CD4-positive, alpha-beta T cell treated with Interleukin-21 for 1 hour (primary cell): ENCODE results near the gene PDGFC.
"Not testable (repeated sequence)": the region's sequence is repeated elsewhere in the genome, so short reads cannot be mapped to it uniquely, and the experiment has no call there.

Source experiments
- DNase-seq: peaks from one replicate; pipeline ENCODE4 v3.0.0-alpha.2; 2020

Gene PDGFC

DNA sequence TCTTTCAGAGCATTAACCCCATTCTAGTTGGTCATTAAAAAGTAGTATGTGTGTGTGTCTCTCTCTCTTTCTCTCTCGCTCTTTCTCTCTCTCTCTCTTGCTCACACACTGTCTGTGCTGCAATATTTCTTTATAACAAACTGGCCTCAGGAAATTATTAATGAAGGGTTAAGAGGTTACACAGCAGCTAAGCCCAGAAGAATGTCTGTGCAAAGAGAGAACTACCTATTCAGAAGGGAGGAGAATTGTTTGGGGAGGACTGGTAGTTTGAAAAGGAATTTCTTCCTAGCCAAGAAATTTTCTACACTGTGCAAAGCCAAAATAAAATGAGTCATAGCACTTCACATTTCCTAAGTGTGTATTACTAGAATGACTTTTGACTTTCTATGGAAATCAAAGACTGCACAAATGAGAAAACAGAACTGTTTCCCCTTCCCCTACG, 22.2 kb downstream of the PDGFC start:
- no peak for DNase-seq

GRCh38 chr4:156948738-156949137, 22.9 kb downstream of the PDGFC start:
- DNase-seq, result no peak

DNA sequence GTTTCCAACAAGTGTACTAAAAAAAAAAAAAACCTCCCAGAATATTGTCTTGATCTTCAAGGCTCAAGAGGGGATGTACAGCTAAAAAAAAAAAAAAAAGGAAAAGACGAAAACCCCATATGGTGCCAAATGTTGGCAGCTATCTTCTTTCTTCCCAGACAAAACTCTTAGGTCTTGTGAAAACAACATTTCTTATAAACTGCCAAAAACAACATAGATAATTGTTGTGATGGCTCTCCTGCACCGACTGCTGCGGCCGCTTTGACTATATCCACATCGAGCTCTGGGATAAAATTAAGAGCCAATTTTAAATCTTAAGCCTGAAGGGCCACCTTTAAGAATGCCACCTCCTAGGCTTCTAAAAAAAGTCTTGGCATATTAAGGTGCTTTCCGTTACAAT, 23.5 kb downstream of the PDGFC start:
- DNase-seq, result no peak

GRCh38 chr4:156946516-156947424, 24.8 kb downstream of the PDGFC start:
- DNase-seq, result no peak

DNA sequence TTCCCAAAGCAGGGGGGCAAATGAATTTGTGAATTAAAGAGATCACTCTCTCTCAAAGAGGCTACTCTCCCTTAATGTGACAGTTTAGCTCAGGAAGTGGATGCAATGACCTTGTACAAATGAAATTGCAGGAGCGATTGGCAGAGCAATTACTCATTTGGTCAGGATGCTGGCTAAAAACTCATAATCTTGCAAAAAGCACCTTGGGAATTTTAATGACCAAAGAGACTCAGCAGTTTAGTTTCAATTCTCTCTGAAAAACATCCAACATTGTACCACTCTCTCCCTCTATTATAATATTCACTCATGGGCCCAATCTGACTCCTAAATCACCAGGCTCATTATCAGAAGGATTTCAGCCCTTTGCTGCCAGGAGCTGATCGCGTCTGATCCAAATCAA, 26.1 kb downstream of the PDGFC start:
- DNase-seq, result no peak

DNA sequence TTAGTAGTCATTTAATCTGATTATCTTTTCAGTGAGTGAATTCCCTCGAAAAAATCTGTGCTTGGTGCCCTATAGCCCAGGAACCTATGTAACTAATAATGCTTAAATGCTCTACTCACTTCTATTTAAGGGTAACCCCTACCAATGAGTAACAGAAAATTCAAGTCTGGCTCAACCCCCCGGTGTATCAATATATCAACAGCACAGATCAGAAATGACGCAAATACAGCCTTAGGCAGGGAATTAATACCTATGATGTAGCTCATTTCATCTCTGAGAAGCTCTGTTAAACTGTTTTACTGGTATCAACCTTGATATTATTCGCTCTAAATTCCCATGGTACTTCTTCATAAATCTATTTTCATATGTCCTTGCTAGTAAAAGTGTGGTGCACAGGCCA, 28.6 kb downstream of the PDGFC start:
- no peak for DNase-seq

DNA sequence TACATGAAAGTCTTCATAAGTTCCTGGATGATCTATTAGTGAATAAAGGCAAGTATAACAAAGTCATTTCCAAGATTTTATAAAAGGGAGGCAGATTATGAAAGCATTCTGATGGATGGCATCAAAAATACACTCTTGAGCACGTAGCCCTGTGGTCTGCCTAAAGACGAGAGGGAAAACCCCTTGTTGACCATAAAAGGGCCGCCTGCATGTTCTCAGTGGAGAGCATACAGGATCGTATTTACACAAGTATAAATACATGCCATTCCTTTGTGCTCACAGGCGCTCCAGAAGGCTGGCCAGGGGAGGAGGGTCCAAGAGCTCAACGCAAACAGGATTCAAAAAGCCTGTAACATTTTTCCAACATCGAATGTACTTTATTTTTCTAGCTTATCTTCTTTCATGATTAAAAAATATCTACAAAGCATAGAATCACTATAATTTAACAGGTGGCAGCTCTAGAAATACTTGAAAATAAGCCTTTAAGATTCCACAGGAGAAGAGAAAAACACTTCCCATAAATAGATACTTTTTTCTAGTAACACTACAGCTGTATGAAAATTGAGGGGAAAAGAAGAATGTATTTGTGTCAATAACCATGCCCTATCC, 29.6 kb downstream of the PDGFC start:
- no peak for DNase-seq

DNA sequence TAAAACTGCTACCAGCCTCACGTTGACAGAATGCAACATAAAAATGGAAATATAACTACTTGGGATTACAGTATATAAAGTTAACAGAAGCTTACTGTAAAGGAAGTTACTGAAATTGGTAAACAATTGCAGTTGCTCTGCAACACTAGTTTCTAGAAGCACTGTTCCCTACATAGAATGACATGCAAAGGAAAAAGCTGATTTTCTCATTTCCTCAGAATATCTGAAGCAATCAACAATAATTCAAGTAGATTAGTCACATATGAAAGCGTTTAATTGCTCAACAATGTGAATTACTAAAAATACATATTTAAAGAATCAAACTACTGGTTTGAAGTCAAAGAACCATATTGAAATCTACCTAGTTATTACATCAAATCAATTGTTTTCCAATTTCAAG, 31.8 kb downstream of the PDGFC start:
- no peak for DNase-seq

DNA sequence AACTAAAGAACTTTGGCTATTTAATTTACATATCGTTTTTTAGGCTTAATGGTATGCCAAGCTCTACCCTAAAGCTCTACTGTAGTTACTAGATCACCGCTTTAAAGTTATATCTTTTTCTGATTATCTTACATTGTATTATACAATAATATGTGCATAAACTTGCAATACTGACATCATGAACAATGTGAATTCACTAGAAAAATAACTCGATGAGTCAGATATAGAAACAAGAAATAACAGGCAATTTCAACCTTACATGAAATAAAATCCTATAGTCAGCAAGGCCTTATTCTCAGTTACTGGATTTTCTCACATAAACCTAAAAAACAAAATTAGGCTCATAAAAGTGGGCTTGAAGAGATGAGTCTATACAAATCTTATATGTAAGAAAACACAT, 32.5 kb downstream of the PDGFC start:
- no peak for DNase-seq

- no peak for DNase-seq
Measured at GRCh38 chr4:156934259-156934635, 37.4 kb downstream of the PDGFC start.

DNA sequence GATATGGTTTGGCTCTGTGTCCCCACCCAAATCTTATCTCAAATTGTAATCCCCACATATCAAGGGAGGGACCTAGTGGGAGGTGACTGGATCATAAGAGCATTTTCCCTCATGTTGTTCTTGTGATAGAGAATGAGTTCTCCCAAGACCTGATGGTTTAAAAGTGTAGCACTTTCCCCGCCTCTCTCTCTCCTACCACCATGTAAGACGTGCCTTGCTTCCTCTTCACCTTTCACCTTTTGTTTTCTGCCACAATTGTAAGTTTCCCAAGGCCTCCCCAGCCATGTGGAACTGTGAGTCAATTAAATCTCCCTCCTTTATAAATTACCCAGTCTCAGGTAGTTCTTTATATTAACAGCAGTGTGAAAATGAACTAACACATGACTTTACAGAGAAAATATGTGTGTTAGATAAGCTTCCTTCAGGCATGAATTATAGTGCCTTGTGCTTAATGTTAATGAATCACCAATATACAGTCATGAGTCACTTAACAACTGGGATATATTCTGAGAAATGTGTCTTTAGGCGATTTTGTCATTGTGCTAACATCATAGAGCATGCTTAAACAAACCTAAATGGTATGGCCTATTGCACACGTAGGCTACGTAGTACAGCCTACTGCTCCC, 37.9 kb downstream of the PDGFC start:
- no peak for DNase-seq

GRCh38 chr4:156932360-156932759, 39.2 kb downstream of the PDGFC start:
- not testable (repeated sequence) for DNase-seq

- DNase-seq, result no peak
Measured at GRCh38 chr4:156931267-156931666, 40.3 kb downstream of the PDGFC start.

GRCh38 chr4:156929386-156930105, 42.1 kb downstream of the PDGFC start:
- DNase-seq, result no peak

GRCh38 chr4:156924774-156925315, 46.8 kb downstream of the PDGFC start:
- no peak for DNase-seq

GRCh38 chr4:156923525-156923924, 48.1 kb downstream of the PDGFC start:
- DNase-seq, result no peak

DNA sequence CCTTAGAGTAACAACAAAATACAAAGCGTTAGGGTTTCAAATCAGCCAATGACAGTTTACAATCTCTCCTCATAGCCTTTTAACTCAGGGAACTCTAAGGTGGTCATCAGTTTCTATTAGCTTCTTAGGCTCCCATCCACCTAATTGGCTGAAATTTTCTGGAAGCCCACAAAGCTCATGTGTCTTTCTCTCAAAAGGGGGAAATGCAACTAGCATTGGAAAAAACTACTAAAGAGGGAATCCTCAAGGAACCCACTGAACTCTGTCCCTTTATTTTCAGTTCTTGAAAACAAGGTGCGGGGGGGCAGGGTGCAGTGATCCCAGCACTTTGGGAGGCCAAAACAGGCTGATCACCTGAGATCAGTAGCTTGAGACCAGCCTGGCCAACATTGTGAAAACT, 56.4 kb downstream of the PDGFC start:
- no peak for DNase-seq

GRCh38 chr4:156913234-156913633, 58.4 kb downstream of the PDGFC start:
- DNase-seq, result no peak

DNA sequence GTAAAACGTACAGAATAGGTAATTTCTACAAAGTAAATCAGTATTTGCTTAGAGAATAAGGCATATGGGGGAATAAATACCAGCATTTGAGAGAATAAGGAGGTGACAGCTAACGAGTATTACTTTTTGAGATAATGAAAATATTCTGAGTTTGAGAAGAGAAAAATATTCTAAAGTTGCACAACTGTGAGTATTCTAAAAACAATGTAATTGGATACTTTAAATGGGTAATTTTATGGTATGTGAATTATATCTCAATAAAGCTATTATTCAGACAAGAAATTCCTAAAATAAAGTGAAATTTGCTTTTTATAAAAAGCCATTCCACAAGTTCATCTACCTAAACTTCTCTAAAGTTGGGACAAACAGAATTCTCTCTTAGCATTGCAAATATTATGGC, 62.6 kb downstream of the PDGFC start:
- DNase-seq, result no peak

GRCh38 chr4:156906325-156906724, 65.3 kb downstream of the PDGFC start:
- no peak for DNase-seq

GRCh38 chr4:156901871-156902270, 69.7 kb downstream of the PDGFC start:
- DNase-seq, result no peak

DNA sequence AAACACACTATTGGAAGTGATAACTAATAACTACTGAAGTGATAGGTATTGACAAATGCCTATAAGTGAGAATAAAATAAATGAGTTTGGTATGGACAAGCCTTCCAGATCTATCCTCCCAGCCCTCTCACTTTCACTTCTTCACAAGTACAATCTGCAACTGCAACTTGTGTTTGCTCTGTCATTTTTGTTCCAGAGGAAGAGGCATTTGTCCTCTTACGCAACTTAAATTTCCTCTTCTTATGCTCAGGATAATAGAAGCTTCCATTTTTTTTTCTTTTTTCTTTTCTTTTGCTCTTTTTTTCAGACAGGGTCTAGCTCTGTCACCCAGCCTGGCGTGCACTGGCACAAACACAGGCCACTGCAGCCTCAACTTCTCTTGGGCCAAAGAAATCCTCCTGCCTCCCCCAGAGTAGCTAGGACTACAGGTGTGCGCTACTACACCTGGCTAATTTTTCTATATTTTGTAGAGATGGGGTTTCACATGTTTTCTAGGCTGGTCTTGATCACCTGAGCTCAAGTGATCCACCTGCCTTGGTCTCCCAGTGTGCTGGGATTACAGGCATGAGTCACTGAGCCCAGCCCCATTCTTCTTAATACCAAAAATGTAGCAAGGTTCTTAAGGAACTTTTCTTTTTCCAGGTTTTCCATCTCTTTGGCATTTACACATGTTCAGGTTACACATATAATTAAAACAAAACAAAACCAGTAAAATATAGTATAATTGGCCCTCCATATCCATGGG, 73.1 kb downstream of the PDGFC start:
- DNase-seq, result no peak
